AG09309 (cell line): Measurements from ENCODE around the gene TUBB2B.

ENCODE experiments used
- DNase-seq: peaks from one replicate; pipeline ENCODE4 v3.0.0-alpha.2; 2010; ENCODE audit warnings: low read depth
- H3K4me3 ChIP-seq: 2 replicates; pipeline ENCODE4 v1.5.1; 2011; ENCODE audit warnings: mild to moderate bottlenecking, low read depth, low read length, moderate library complexity; ENCODE audit not compliant: control insufficient read depth
- CTCF ChIP-seq: IDR thresholded peaks from 2 replicates; pipeline ENCODE4 v1.5.1; 2011; ENCODE audit warnings: mild to moderate bottlenecking, low read depth, low read length, inconsistent platforms; ENCODE audit not compliant: insufficient read depth, control insufficient read depth; ENCODE audit errors: missing control alignments

TUBB2B gene

GRCh38 chr6:3222506-3223038 is 4.9 kb downstream of the TUBB2B start:
- TF ChIP-seq CTCF = no peak
- H3K4me3 ChIP-seq = no peak overlapping the region
- DNase-seq = no peak

GRCh38 chr6:3221578-3221977 is 5.9 kb downstream of the TUBB2B start:
- TF ChIP-seq CTCF = no peak
- H3K4me3 ChIP-seq = no peak overlapping the region
- no peak for DNase-seq

GRCh38 chr6:3220366-3220765 is 7.1 kb downstream of the TUBB2B start:
- no peak overlapping the region for H3K4me3 ChIP-seq

GRCh38 chr6:3218266-3218665 is 9.2 kb downstream of the TUBB2B start:
- no peak for TF ChIP-seq CTCF
- H3K4me3 ChIP-seq = no peak overlapping the region
- no peak for DNase-seq

More at GRCh38 chr6:3220366-3220765, 7.1 kb downstream of the TUBB2B start:
- no peak for TF ChIP-seq CTCF
- DNase-seq = no peak

- no peak for TF ChIP-seq CTCF
- no peak for DNase-seq
- no peak overlapping the region for H3K4me3 ChIP-seq
Measured at GRCh38 chr6:3217286-3217685, 10.2 kb downstream of the TUBB2B start.

- no peak for TF ChIP-seq CTCF
- H3K4me3 ChIP-seq = no peak overlapping the region
- DNase-seq = no peak
Measured at GRCh38 chr6:3214898-3215297, 12.6 kb downstream of the TUBB2B start.

GRCh38 chr6:3213334-3213695 is 14.1 kb downstream of the TUBB2B start:
- TF ChIP-seq CTCF = no peak
- H3K4me3 ChIP-seq = no peak overlapping the region
- no peak for DNase-seq
